NOMO-1 (cell line): ENCODE measurements around the gene SYK.

Experiments used
- DNase-seq, 2 experiments: peaks; one replicate each; lab custom pipeline; 2025; ENCODE audit not compliant: unreplicated experiment in 2 of 2; lab: John Stamatoyannopoulos, UW

SYK gene

DNA sequence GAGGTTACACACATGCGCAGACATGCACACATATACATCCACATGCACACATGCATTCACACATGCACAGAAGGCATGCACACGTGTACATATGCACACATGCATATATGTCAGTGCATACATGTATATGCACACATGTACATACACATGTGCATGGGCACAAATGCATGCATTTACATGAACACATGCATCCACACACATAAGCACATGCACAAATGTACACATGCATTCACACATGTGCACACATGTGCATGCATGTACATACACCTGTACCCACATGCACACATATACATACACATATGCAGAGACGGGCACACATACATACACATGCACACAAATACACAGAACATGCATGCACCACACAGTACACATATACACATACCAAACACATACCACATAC, 97.7 kb downstream of the SYK start:
- DNase-seq, result no peak

DNA sequence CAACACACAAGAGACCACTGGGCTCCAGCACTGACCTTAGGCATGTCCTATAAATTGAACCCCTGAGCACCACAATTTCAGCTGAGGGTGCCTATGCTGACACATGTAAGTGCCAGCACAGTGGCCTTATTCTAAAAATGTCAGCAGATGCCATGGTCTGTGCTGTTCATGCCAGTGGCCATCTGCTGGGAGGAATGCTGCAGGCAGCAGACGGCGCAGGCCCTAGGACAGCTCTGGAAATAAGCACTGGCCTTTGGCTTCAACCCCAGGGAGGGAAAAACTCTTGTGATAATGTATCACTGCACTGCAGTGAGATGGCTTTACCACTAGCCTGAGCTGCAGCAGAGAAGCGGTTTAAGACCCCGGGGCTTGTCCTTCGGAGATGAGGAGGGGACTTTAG, 98.5 kb downstream of the SYK start:
- DNase-seq, result no peak

DNA sequence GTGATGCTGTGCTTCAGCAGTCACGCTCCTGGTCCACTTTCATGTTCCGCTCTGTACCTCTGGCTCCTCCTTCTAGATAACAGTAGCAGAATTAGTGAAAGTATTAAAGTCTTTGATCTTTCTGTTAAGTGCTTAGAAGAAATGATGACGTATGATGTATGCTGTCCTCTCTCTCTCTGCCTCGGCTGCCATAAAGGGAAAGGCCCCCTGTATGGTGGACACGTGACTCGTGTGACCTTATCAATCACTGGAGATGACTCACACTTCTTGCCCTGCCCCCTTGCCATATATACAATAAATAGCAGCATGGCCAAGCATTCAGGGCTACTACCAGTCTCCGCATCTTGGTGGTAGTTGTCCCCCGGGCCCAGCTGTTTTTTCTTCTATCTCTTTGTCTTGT, 100.3 kb downstream of the SYK start:
- DNase-seq, result no peak

DNA sequence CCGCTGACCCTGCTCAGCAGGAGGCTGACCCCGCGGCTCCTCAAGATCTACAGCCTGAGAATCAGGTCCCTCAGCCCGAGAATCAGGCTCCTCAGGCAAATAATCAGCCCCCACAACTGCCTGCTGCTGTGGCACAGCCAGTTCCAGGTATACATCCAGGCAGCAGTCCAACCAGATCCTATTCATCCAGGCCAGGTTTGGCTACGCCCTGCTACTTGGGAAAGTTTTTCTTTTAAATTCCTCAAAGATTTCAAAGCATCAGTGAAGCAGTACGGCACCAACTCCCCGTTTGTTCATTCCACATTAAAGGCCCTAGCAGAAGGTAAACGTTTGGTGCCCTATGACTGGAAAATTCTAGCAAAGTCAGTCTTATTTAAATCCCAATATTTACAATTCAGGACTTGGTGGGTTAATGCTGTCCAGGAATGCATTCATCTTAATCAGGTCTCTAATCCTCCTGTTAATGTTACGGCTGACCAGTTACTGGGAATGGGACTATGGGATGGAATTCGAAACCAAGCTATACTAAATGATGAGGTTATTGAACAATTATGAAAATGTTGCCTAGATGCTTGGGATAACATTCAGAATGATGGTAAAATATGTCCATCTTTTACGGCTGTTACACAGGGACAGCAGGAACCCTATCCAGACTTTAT, 102.3 kb downstream of the SYK start:
- no peak for DNase-seq

DNA sequence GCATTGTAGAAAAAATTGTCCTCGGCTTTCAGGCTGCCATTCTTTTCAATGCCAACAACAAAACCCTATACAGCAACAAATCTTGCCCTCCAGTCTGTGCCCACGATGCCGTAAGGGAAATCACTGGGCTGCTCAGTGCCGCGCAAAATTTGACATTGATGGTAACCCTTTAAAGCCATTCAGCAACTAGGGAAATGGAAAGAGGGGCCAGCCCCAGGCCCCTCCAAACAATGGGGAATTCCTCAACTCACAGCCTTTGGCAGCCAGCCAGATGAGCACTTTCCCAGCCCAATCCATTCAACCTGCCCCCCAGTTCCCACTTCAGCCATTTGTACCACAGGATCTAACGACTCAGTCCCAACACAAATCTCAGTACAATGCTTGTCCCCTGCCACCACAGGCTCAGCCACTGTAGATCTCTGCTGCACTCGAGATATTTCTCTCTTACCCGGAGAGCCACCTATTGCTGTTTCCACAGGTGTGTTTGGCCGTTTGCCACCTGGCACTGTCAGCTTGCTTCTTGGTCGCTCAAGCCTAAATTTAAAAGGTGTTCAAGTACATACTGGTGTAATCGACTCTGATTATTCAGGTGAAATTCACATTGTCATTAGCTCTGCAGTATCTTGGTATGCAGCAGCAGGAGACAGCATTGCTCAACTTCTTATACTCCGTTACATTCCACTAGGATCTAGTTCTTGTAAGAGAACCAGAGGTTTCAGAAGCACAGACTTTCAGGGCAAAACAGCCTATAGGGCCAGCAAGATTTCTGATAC, 103.3 kb downstream of the SYK start:
- no peak for DNase-seq

DNA sequence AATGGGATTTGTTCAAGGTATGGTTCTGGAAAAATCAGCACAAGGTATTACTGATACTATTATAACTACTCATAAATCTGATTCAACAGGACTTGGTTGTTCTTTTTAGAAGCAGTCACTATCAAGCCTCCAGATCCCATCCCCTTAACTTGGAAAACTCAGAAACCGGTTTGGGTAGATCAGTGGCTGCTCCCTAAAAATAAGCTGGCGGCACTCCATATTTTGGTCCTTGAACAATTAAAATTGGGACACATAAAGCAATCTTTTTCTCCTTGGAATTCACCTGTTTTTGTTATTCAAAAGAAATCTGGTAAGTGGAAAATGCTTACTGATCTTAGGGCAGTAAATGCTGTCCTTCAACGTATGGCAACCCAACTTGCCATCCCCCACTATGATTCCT, 104.2 kb downstream of the SYK start:
- no peak for DNase-seq

DNA sequence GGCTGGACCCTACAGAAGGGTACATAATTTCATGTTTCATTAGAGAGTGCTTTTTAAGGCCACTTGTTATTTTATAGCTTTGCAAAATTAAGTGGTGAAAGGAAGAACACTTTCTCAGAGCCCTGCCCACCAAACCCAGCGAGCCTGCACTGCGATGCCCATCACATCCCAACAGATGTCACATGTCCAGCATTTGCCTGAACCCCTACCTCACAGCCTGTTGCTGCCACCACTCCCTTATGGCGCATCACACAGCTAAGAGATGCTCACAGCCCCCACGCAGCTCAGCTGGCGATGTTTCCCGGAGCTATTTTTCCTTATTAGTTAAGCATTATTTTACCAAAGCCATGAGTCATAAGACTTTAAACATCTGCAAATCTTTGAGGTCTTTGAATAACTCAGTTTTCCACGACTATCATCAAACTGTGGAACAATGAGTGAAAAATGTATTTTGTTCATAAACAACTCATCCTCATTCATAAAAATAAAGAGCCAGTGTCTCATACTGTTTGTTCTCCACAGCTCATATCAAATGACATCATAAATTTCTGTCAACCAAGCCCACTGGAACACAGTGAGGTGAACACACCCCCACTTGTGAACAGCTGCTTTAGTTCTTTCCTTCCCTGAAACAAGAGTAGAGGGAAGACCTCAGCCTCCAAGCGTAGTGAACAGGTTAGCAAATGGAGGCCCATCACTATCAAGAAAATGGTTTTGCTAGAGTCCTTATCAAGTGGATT, 104.9 kb downstream of the SYK start:
- DNase-seq, result no peak

DNA sequence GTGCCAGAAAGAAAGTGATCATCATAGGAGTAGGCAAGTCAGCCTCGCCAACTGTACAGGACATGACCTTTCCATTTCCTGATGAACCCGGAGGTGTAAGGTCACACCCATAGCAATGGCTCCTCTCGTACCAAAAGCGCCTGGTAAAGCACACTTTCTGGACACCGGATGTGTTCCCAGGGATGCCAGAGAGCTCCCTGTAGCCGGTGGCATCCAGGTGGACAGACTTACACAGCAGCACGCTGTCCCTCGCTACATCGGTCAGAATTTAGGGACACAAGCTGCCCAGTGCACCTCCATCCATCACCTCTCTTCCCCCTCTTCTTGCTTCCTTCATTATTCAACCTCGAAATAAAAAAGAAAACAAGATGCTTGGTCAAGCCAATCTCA, 105.4 kb downstream of the SYK start:
- no peak for DNase-seq

DNA sequence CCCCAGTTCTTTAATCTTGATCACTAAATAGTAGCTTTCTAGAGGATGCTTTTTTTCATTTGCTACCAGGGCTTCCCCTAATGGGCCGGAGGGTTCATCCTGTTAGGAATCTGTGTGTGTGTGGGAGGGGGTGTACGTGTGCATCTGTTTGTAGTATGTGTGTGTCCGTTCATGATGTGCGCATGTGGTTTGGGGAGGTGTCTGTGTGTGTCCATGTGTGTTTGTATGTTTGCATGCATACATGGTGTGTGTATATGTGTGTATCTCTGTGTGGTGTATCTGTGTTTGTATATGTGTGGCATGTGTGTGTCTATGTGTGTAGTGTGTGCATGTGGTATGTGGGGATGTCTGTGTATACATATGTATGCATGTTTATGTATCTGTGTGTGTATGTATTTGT, 106.2 kb downstream of the SYK start:
- no peak for DNase-seq

DNA sequence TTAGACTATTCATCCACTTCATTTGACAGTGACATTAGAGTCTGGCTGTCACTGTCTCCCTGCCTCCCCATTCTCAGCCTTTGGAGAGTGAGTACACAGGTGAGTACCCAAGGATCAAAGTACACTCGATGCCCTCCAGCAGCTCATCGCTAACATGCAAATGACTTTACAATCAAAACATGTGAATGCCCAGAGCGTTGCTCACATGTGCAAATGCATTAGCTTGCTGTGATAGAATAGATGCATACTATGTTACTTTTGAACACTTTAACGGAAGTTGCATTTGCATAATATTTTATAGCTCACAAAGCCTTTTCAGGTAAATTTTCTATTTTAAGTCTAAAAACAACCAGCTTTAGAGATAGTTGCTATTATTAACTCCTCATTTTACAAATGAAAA, 107.6 kb downstream of the SYK start:
- DNase-seq, result no peak

DNA sequence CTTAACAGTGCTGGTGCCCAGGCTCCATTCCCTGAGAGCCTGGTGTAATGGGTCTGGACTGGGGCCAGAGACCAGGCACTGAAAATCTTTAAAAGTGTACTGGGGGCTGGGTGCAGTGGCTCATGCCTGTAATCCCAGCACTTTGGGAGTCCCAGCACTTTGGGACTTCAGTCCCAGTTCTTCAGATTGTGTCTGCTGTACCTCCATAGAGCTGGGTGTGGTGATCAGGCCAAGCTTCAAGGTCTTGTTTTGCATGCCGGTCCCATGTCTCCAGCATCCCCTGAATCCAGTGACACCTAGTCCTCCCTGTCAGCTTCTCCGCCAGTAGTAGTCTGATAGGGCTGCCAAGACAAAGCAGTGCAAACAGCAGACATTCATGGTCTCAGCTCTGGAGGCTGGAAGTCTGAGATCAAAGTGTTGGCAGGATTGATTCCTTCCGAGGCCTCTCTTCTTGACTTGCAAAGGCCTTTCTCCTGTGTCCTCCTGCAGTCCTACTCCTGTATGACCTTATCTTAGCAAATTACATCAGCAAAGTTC, 108.2 kb downstream of the SYK start:
- no peak for DNase-seq

DNA sequence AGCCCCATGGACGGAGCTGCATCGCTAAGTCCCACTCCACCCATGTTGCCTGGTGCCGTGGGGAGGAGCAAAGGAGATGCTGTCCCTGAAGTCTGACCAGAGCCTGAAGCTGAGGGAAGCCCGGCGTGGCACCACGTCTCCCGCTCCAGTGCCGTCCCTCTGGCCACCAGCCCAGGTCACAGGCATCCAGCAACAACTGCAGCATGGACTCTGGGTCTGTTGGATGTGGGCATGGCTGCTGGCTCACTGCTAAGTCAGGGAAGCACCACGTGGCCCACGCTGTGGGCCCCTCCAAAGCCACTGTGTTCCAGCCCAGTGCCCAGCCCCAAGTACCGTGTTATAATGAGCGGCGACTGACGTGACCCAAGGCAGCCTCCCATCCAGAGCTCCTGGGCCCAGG, 112.6 kb downstream of the SYK start:
- DNase-seq, result no peak

DNA sequence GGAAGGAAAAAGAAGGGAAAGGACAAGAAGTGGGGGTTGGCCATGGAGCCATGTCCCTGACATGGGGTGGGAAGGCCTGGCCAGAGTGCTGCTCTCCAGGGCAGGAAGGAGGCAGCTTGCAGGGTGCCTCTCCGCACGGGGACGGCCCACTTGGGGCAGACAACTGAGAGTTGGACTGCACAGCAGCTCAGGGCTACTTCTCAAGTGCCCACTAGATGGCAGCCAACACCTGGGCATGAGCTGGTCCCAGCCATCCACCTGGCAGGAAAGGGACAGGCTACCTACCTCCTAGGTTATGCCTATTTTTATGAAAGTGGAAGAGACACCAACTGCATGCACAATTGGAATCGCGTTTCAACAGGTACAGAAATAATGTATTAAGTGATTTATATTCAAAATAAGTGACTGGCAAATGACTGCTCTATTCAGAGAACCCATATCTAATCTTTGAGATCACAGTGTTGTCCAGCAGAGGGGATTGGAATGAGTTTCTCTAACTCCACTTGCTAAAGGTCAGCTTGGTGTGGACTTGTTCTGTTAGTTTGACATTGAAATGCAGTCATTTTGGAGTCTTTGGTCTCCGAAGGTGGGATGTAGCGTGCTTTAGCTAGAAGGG, 113.4 kb downstream of the SYK start:
- peak; percentile 3 to 12 for DNase-seq

DNA sequence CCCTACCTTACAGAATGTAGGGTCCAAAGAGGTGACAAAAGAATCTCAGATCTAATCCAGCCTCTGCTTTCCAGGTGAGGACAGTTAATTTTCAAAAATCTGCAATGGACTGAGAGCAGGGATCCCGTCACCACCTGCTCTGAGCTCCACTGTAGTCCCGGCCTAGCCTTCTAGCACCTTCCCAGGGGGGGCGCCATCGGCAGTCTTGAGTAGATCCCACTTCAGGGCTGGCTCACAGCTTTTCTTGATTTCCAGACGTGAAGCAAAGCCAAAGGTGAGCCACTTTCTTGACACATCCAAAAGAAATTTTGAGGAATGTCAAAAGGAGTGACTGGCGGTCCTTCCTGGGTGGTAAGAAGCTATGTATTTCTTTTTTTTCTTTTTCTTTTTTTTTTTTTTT, 114.1 kb downstream of the SYK start:
- peak in 1 of 2 experiments; percentile 0 for DNase-seq

DNA sequence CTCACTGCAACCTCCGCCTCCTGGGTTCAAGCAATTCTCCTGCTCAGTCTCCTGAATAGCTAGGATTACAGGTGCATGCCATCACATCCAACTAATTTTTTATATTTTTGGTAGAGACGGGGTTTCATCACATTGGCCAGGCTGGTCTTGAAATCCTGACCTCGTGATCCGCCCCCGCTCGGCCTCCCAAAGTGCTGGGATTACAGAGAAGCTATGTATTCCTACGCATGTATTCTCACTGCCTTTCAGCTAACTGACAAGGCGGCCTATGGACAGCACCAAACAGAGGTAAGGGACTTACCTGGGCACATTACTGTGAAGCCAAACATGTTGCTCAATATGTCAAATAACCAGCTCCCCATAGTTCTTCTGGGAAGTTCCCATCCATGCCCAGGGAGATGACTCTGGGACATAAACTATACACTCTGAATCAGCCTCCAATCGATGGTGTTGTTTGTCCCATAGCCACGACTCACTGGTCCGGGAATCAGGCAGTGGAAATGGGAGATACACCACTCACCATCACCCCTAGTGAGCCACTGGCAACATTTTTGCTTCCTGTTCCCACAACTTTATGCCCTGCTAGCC, 114.6 kb downstream of the SYK start:
- no peak for DNase-seq

DNA sequence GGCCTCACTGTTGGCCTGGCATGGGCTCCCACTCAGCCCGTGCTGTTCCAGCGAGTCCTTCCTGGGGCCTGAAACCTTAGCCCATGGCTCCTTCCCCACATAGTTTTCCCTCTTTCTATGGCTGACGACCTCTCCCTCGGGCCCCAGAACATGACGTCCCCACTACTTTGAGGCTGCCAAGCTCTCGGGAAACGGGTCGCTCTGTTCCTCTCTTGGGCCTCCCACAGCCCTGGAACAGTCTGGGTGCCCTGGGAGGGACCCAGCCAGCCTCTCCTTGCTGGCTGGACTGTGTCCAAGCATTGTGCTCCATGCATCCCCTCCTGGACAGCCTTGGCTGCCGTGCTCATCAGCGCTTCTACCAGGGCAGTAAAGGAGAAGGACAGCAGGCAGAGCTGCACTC, 118.3 kb downstream of the SYK start:
- no peak for DNase-seq

DNA sequence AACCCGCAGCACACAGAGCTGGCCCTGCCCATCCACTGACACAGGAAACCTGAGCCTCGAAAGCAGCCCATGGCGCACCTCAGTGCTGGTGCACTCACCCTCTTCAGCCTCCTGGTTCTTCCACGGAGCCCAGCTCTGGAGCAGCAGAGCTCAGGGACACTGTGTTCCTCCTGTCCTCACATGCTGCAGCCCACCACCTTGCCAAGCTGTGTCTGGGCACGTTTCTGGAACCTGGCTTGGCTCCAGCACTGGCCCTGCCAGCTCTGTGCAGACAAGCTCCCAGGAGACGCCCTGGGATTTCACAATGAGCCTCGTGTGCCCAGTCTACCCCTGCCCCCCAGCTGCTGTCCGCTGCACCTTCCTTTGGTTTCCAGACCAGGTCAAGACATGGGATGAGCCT, 119.5 kb downstream of the SYK start:
- DNase-seq, result no peak

DNA sequence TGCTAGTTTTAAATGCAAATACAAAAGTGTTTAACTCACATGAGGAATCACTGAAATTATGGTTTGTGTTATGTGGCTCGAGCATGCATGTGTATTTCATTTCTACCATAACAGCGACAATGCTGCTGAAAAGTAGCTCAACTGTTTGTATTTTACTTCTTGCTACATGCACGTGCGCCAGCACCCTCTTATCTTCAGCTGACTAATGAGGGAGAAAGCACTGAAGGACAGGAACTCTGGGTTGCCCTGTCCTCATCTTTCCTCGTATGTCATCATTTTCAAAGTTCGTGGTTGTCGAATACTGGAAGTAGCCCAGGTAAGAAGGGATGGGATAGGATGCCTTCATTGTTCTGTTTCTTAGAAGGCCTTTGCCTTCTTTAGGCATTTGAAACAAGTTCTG, 120.3 kb downstream of the SYK start:
- no peak for DNase-seq

DNA sequence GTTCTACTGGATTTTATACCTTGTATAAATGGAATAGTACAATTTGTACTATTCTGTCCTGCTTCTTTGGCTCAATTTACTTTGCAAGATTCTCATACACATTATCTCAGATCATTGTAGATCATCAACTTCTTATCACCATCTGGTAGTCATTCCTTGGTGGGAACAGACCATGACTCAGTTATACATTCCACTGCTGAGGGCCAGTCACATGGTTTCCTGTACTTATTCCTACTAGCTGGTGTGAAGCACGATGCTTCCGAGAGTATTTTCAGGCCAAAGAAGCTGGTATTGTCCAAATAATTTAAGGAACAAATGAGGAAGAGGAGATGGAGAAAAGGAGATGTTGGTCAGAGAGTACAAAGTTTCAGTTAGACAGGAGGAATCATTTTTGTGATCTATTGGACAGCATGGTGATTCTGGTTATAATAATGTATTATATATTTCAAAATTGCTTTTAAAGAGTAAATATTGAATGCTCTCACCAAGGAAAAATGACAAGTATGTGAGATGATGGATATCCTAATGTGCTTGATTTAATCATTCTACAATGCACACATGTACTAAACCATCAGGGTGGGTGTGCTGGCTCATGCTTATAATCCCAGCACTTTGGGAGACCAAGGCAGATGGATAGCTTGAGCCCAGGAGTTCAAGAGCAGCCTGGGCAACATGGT, 124.1 kb downstream of the SYK start:
- no peak for DNase-seq

DNA sequence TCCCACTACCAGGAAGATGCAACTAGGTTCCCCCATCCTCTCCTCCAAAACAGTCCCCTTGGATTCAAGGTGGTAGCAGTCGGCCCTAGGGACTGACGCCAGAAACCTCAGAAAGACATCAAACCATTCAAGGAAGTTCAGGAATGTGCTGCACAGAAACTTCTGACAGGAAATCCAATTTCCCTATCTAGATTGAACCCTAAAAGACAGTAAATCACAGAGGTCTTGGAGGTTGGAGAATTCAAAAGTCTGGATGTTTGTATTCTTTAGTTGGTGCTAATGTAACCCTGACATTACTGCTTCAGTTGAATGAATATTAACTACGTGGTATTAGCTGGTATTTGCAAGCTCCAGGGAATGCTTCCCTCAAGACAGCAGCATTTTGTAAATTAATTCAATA, 125.3 kb downstream of the SYK start:
- no peak for DNase-seq
